Measurements from ENCODE around the gene EXOC4.
"Not testable (repeated sequence)": the region's sequence is repeated elsewhere in the genome, so short reads cannot be mapped to it uniquely, and the experiment has no call there.

Gene EXOC4

DNA sequence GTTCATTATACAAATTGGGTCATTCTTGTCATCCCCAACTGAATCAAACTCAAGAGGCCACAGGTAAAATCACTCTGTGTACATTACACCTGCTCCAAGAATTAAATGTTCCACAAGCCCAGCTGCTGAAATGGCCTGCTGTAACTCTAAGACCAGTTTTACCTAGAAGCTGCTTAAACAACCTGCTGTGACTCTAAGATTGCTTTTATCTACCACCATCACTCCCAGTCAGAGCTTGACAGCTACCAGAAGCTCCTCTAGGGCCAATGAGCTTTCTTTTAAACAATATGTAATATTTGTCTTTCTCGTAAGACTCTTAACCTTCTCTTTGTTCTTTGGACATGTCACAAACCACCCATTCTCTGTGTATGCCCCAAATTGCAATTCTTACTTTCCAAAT is 732.4 kb downstream of the EXOC4 start:
- DNase-seq (ENCODE audit: low spot score) = no peak

DNA sequence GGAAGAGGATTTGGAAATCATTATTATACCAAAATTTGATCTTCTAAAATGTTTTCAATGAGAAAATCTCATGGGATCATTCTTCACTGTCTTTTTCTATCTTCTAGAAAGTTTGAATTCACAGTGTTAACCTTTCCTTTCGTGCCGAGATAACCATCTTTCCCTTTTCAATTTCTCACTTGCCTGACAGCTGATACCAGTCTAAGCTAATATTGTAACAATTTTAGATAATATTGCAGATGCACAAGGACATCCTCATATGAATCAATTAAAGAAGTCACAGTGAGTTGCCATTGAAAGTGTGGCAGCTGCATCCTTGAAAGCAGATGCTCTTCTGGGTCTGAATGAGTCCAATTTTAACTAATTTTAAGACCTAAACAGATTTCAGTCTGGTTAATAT is 734.7 kb downstream of the EXOC4 start:
- no peak for DNase-seq (ENCODE audit: low spot score)

DNA sequence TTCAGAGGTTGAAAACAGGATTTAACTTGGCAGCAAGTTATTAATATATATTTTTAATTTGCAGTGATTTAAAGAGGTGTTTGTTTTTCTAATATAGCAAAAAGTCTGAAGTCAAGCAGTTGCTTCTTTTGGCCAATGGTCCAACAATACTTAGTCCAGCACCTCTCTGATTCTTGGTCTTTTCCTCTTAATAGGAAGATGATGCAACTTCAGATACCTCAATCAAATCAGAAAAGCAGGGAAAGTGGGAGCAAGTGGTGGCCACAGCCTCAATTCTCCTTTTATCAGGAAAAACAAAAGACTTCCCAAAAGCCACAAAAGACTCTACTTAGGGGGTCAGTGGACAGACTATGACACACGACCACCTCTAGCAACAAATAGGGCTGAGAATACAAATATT is 740.7 kb downstream of the EXOC4 start:
- DNase-seq (ENCODE audit: low spot score) = no peak

DNA sequence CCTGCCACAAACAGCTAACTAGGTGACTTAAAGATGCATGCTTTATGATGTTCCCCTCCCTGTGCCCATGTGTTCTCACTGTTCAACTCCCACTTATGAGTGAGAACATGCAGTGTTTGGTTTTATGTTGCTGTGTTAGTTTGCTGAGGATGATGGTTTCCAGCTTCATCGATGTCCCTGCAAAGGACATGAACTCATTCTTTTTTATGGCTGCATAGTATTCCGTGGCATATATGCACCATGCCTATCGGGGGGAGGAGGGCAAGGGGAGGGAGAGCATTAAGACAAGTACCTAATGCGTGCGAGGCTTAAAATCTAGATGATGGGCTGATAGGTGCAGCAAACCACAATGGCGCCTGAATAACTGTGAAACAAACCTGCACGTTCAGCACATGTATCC is 741.2 kb downstream of the EXOC4 start:
- not testable (repeated sequence) for DNase-seq (ENCODE audit: low spot score)

DNA sequence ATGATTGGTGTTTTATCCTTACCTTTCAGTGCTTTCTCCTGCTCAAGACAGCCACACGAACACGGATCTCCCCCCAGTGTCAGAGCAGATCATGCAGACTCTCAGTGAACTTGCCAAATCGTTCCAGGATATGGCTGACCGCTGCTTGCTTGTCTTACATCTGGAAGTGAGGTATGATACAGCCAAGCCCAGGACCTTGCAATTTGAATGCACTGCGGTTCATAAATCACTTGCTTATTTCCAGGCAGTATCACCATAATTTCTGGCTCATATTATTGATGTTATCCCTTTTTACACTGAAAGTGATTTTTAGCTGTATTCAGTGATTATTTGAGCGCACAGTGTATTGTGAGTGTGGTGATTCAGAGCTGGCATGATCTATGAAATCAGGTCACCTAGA is 744.6 kb downstream of the EXOC4 start:
- DNase-seq (ENCODE audit: low spot score) = no peak

DNA sequence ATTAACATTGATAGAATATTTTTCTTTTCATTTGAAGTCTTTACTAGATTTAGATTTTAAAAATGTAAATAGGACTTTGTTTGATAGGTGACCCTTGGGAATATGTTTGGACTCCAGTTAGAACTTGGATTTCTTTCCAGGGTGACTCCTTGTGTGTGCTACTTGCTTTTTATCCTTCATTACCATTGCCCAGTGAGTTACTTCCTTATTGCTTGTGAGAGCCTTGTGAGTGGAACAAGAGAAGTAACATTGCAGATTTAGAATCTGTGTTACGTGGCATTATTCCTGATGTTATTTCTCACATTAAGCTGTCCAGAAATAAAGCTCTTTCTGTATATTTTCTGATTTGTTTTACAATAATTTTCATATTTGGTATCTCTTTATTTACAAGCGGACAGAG is 746.3 kb downstream of the EXOC4 start:
- DNase-seq (ENCODE audit: low spot score) = no peak

DNA sequence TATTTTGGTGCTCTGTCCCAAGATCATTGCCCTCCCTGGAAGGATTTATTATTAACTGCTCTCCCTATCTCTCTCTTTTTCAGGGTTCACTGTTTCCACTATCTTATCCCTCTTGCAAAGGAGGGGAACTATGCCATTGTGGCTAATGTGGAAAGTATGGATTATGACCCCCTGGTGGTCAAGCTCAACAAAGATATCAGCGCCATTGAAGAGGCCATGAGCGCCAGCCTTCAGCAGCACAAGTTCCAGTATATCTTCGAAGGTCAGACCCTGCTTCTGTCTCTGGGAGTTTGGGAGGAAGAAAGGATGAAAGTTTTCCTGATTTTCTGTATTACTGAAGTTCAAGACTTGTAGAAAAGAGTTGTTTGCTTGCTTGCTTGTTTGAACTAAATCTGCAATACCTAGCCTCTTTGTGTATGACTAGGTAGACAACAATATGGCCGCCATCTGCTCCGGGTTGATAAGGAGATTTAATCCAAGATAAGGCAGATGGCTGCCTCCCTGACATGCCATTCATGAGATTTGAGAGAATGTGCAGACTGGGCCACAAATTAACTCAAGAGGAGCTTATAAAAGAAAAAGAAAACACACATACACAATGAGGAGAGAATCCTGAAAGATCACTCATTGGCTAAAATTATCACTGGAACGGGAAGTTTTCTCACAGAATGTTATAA is 752.1 kb downstream of the EXOC4 start:
- DNase-seq (ENCODE audit: low spot score) = no peak

DNA sequence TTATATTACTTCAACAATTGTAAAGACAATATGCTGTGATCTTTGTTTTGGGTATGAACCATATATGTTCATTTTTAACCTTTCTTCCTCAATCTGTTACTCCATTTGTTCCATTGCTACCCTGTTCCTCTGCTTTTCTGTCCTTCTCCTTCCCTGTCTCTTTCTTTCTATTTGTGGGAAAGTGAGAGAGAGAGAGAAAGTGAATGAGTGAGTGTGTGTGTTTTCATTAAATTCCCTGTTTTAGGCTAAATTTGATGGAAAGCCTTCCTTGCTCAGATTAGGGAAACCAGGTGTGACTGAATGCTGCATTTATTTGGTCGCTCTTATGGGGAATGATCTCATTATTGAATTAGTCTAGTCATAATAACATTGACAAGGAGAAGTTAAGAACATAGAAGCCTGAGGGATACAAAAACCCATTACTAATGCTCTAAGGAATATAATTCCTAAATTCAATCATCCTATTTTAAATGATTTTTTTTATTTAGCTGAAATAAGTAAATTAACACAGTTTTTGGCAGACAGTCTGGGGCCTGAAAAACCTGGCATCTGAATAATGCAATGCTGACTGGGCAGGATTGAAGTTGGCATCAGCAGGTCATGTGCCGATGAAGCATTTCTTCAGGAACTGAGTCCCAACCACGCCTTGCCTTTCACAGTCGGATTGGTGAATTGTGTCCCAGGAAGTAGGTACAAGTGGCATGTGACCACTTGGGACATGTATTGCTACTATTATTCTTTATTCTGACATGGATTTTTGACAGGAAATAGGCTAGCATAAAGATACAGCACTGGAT is 756.6 kb downstream of the EXOC4 start:
- DNase-seq (ENCODE audit: low spot score) = no peak

DNA sequence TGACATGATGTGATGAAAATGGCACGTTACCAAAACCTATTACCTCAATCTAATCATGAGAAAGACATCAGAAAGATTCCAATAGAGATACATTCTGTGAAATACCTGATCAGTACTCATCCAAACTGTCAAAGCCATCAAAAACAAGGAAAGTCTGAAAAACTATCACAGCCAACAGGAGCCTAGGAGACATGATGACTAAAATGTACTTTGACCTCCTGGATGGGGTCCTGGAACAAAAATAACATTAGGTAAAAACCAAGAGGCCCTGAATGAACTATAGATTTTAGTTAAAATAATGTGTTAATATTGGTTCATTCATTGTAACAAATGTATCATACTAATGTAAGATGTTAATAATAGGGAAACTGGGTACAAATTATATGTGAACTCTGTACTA is 760.4 kb downstream of the EXOC4 start:
- DNase-seq (ENCODE audit: low spot score) = no peak

DNA sequence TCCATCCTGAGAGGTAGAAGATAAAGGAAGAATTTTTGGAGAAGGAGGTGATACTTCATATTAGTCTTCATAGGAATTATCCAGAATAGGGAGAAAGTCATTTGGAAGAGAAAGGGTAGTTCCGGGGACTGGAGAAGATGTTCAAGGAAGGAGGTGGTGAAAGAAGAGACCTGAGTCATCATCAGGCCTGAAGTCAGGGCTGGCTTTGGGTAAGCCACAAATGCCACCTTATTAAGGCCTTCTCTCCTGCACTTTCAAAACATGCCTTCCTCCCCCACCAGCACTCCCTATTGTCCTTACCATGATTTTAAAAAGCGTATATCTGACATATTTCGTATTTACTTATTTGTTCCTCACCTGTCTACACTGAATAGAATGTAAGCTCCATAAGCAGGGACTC is 762.1 kb downstream of the EXOC4 start:
- DNase-seq (ENCODE audit: low spot score) = no peak

DNA sequence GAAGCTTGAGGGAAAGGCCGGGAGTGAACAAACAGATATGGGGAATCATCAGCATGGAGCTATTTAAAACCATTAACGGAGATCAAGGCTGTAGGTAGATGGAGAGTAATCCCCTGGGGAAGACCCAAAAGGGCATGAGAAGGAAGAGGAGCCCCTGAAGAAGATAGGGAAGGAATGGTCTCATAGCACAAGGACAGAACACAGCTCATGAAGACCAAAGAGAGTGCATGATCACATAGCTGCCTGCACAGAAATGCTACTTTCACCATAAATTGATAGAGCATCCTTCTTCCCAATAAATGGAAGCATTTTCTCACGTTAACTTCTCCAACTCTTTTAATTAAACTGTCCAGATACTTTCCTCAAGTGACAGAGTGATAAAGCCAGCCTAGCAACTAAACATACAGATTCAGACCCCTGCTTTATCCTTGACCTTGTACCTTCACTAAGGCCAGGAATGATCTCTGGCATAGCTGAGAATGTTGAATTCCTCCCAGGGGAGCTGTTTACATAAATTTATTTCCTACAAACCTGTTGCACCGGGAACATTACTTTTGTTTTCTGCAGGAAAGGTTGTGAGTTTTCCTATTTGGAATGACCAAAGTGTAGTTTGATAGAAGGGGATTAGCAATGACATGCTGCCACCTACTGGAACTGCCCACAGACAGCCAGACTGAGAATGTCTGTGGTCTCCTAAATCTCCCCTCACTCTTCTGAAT is 763.5 kb downstream of the EXOC4 start:
- no peak for DNase-seq (ENCODE audit: low spot score)

DNA sequence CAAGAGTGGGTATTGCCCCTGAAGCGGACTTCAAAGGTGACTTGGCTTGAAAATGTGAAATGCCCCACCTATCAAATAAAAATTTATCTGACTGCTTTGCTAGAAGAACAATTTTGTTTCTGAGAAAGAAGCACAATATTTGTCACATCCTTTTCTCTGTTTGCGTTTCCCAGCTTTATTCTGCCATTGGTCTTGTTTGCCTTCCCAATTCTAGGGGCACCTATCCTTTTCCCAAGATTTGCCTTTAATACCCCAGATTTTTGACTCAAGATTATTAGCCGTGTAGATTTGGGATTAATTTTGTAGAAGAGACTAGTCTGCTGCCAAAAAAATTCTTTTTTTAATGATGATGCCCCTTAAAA is 764.0 kb downstream of the EXOC4 start:
- DNase-seq (ENCODE audit: low spot score) = no peak

DNA sequence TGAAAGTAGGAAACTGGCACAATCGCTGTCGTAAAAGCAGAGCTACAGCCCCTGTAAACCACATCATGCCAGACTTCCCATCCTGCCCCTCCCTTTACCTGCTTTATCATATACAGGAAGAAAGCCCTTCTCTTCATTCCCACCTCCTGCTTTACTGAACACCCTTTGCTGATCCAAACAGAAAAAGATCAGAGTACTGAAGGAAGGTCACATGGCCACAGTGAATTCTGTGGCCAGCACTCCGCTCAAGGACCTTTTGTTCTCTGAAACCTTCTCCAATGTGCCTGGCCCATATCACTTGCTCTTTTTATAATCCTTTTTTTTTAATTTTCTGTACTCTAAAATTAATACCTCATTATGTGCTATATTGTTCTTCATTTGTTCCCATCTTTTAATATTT is 765.4 kb downstream of the EXOC4 start:
- no peak for DNase-seq (ENCODE audit: low spot score)

DNA sequence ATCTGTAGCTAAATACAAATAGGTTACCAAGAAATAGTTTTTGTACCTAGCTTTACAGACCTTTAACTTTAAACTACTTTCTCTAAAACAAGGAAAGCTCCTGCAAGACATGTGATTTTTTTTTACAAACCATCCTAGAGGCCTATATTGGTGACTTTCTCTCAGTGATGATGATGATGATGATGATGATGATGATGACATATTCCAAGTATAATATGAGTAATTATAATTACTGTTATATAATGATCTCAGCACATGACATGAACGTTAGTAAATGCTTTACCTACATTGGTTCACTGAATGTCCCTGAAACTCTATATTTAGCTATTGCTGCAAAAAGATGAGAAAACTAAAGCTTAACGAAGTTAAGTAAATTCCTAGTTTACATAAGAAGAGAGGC is 766.4 kb downstream of the EXOC4 start:
- DNase-seq (ENCODE audit: low spot score) = no peak

DNA sequence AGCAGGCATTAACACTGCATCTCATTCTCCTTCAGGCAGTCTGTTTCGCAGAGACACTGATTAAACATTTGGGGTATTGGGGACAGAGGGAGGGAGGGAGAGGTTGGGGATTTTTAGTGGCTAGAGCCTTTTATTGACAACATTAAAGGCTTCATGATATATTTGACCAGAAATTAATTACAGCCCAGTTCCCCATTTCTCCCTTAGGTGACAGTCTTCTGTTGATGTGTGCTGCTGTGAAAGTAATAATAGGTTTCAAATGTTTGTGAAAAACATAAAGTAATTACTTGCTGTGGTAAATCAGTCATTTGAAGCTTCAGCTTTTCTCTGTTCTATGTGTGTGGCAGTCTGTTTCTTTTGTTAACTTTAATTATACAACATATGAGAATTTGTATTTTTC is 769.0 kb downstream of the EXOC4 start:
- no peak for DNase-seq (ENCODE audit: low spot score)

DNA sequence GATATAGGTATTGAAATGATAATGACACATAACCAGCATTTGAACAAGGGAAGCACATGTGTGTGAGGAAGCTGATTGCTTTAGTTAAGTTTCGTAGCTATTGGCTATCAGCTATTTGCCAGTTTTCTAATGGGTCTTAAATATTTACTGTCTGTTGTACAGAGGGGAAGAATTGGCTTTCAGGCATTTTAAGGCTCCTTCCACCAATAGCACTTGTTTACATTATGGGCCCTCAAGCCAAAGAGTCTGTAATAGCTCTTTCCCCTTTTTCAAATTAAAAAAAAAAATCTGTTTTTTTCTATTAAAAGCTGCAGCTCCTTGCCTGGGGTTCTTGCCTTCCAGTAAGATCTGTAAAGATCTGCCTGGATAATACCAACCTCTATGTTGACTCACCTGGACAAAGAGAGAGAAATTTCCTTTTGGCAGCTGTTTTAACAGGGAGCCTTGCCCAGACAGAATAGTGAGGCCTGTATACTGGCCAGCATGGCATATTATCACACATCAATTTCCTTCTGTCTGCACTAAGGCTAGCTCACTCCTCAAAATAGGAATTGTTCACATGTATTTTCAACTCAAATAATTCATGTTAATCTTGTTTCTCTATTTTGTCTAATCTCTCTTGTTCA is 769.5 kb downstream of the EXOC4 start:
- no peak for DNase-seq (ENCODE audit: low spot score)

DNA sequence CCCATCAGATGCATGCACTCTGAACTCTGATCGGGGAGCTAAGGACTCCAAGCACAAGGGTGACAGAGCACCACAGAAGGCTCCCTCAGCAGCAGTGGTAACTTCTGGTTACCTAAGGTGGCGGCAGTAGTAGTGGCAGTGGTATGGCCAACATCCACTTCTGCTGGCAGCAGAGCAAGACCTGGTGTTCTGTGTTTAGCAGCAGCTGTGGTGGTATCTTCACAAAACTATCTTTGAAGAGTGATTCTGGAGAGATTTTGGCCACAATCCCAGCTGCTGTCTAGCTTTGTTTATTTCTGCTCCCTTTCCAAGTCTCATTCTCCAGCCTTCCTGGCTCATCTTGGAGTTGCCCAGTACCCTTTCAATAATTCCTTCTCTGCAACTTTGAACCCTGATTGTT is 771.9 kb downstream of the EXOC4 start:
- no peak for DNase-seq (ENCODE audit: low spot score)

DNA sequence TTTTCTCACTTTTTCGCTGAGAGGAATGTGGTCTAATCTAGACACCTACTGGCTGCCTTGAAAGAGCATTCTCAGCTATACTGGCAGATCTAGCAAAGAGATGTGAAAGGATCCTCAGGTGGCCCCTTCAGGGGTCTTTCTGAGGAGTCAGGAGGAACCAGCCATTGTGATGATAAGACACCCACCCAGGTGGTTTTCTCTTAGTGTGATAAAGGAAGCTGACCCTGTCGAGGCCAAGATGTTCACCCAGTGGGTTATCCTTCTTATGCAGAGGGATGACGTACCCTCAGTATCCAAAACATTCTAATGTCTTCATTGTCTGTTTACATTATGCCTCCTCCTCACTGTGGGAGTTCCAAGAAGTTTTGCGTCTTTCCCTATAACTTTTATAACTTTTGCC is 776.0 kb downstream of the EXOC4 start:
- no peak for DNase-seq (ENCODE audit: low spot score)

DNA sequence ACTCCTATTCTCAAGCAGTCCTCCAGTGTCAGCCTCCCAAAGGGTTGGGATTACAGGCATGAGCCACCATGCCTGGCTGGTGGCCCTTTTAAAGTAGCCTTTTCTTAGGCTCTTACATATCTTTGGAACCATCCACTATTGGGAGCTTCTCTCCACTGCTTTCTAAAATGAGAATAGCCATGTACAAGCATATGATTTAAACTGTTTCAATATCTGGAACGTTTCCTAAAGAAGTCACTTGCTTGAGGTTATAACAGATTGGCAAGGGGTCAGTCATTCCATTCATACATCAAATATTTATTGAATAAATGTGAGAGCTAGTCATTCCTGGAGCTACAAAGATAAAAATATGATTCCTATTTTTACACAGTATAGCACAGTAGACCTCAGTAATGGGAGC is 776.9 kb downstream of the EXOC4 start:
- DNase-seq (ENCODE audit: low spot score) = no peak

DNA sequence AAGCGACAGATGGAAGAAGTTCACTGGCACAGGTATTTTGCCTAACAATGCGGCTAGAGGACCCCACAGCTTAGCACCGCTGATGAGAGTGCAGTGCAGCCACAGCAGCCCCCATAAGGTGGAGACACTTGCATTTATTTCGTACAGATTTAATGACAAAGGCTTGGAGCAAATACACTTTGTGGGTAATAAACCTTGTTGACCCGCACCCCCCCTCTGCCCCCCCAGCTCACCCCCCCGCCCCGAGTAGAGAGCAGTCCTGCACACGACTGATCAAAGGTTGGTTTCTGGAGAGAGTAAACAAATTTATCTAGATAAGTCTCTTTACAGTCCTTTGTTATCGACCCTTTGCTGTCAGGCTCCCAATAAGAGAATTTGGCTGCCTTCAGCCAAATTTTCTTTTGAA is 777.6 kb downstream of the EXOC4 start:
- no peak for DNase-seq (ENCODE audit: low spot score)

DNA sequence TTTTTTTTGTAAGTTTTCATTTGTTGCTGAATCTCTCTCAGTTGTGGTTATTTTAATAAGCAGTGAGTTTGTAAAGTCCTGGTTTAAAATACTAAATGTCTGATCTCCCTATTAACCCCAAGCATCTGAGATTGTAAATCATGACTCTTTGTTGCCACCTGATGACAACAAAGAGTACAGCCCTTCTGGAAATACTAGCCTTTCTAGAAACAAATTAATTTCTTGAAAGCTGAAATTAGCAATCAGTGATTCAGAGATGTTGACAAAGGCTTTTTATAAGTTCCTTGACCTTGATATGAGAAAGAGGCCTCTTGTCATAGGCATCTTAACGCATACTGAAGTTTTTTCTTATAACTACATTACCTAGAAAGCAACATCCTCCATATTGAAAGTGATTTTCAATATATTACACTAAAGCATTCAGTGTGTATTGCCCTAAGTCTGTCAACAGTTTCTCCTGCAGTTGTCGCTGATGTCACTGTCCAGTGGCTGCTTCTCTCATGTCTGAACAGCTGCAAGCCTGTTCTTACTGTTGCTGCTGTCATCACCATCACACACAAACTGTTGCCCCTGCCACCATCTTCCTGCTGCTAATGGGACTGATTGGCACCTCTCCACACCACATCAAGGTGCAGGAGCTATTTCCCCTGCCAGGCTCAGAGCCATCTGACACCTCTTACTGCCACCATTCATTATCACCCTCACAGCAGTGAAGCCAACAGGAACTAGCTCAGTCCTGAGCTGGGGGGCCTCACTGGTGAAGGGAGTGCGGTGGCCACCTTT is 779.1 kb downstream of the EXOC4 start:
- no peak for DNase-seq (ENCODE audit: low spot score)

DNA sequence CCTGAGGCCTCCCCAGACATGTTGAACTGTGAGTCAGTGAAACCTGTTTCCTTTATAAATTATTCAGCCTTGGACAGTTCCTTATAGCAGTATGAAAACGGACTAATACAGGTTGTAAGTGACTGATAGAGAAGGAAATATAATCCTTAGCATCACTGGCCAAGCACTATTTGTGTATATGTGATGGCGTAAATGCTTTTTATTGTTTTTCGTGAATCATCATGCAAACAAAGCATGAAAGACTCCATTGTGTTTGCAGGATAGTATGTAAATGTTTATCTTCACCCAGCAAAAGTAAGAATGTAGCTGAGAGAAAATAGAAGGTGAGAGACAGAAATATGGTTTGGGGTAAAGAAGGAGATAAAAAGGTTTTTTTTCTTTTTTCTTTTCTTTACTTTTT is 781.8 kb downstream of the EXOC4 start:
- DNase-seq (ENCODE audit: low spot score) = no peak
